Measurements from ENCODE around the gene ZRANB1.

ZRANB1 gene

GRCh38 chr10:125005312-125006187, 63.6 kb downstream of the ZRANB1 start:
- no peak for DNase-seq (ENCODE audit: low read depth)

DNA sequence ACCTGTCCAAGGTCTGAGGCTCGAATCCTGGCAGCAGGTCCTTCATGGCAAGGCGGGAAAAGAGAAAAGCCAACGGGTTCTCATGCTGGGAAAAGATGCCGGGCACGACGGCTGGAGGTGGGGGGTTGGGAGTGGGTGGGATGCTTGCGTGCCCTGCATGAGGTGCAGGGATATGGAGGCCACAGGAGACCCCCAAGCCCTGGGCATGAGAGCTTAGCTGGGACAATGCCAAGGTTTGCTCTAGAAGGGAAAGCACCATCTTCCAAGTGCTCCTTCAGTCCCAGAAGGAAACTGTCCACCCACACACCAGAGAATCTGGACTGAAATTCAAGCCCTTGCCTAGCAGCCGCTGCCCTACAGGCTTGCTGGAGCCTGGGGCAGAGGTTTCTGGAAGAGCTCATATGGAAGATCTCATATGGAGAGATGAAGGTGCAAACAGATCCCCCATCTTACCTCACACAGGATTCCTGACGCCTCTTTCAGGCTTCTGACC, 64.3 kb downstream of the ZRANB1 start:
- no peak for DNase-seq (ENCODE audit: low read depth)

DNA sequence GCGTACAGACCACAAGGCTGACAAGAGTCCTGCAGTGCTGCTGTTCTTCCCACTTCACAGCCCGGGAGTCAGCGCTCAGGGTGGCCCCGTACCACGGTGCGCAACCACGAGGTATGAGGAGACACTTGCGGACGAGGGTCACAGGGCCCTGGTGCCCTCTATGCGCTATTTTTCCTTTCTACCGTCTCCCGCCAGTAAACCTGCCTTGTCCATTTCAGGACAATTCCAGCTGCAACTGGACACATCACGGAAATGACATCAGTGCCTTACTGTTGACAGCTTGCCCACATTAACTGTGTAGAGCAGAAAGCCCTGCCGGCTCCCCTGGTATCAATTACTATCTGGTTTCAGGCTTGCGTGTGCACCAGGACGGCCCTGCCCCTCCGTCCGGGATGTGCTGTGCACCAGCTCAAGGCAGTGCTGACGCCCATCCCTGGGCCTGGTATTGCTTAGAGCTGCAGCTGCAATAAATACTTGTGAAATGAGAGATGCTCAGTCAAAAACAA, 65.1 kb downstream of the ZRANB1 start:
- peak; percentile 76 for DNase-seq (ENCODE audit: low read depth)

- no peak for DNase-seq (ENCODE audit: low read depth)
Observed at GRCh38 chr10:125007436-125007835, 65.5 kb downstream of the ZRANB1 start.

- DNase-seq (ENCODE audit: low read depth): no peak
Observed at GRCh38 chr10:125008689-125009638, 67.0 kb downstream of the ZRANB1 start.

GRCh38 chr10:125009661-125010161, 67.8 kb downstream of the ZRANB1 start:
- DNase-seq (ENCODE audit: low read depth): no peak

DNA sequence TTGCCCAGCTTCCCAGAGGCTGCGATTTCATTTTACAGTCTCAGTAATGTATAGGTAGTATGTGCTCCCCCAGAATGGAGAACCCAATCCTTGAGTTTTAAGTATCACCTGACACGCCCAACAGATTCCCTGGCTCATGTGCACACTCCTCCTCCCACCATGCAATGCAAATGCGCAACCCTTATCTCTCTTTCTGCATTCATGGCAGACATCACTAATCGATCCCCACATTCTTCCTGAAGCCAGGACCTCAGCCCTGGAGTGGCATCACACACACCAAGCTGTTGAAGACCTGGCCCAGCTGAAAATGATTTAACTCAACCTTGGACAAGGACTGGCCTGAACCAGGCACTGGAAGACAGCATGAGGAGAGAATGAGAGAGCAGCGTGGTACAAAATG, 68.4 kb downstream of the ZRANB1 start:
- DNase-seq (ENCODE audit: low read depth): no peak

DNA sequence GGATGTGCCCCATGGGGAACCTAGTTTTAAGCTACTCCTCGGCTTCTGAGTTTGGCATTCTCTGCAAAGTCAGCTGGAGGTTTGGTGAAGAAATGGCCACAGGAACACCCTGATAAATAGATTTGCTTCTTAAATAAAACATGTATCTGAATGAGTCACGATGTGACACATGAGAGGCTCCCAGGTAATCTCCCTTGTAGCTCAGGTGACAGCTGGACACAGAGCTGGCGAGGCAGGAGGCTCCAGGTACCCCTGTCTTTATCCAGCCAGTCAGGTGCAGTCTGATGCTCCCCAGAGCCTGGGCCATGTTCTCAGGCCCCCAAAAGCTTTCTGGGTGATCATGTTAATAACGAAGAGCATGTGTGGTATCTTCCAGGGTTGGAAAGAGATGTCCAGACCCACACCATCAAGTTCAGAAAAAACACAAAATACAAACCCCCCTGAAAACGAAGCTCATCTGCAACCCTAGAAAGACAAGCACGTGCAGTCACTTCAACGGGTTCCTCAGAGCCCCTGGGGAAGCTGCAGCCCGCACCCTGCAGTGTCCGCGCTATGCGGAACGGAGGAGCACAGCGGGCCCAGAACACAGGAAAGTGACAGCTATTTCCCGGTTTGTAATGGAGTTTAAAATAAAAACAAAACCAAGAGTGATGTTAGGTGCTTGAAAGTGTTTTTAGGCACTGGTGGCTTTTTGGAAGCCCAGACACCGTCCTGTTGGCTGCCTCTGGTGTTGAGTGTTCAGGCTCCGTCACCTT, 69.4 kb downstream of the ZRANB1 start:
- no peak for DNase-seq (ENCODE audit: low read depth)

- no peak for DNase-seq (ENCODE audit: low read depth)
Observed at GRCh38 chr10:125011926-125012705, 70.2 kb downstream of the ZRANB1 start.

GRCh38 chr10:125012851-125013528, 71.1 kb downstream of the ZRANB1 start:
- DNase-seq (ENCODE audit: low read depth): no peak

GRCh38 chr10:125013529-125013872, 71.6 kb downstream of the ZRANB1 start:
- no peak for DNase-seq (ENCODE audit: low read depth)

DNA sequence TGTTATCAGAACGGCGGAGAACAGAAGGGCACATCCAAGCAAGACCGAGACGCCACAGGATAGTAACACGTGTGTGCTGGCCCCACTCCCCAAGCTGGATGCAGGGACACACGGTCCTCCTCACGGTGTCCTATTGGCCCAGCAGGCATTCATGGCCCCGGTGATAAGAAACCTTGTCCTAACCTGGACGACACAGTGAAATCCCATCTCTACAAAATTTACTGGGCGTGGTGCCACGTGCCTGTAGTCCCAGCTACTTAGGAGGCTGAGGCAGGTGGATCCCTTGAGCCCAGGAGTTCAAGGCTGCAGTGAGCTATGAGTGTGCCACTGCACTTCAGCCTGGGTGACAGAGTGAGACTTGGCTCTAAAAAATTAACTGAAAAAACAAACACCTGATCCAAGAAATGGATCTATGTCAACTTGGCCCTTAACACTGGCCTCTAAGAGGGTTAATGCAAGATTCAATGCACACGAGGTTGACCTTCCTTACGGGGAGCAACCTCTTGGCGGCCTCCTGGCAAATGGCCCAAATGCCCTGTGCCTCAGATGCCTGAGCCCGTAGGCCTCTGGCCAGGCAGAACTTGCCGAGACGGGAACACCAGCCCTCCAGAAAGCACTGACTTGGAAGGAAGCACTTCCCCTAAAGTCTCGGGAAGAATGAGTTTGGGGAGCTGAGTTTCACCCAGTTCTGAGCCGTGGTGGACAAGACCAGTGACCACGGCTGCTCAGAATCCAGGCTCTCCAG, 72.3 kb downstream of the ZRANB1 start:
- DNase-seq (ENCODE audit: low read depth): no peak

DNA sequence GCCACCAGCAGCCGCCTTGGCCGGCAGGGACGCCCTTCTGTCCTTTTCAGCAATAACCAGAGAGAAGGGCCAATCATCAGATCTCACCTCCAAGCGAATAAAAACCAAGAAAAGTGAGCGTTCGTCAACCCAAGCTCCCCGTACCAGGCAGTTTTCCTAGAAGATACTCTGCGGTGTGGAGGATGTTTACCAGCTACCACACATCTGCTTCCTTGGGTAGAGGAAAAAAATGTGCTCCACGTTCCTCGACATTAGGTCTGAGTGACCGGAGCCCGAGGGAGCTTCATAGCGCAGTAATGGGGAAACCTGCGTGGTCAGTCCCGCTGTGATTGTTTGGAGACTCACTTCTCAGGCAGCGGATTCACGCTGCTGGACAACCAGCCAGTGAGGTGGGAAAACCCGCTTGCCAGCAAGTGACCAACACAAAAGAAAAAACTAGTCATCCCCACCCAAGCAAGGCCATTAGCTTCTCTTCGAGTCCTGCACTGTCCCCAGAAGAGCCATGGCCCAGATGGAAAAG, 73.0 kb downstream of the ZRANB1 start:
- no peak for DNase-seq (ENCODE audit: low read depth)

DNA sequence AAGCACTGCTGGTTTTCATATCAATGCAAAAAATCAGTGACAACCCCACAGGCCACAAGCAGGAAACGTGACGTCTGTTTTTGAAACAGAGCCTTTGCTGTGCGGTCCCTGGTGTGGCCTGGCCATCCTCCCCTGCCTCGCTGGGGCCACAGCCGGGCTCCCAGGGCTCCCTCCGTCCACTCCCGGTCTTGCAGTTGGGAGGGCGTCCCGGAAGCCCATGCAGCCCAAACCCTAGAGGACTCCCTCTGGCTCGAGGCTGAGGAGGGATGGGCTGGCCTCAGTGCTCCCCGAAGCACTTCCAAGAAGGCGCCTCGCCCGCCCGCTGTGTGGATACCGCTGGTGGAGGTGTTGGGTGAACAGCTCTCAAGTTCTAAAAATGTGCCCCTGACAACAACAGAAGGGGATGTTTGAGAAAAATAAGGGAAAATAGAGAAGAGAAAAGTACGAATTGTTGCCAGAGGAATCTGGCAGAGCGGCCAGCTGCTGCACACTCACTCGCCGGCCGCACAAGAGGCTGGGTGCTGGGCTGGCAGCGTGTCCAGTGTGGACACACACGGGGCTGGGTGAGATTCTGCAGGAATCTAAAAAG, 73.5 kb downstream of the ZRANB1 start:
- DNase-seq (ENCODE audit: low read depth): no peak

DNA sequence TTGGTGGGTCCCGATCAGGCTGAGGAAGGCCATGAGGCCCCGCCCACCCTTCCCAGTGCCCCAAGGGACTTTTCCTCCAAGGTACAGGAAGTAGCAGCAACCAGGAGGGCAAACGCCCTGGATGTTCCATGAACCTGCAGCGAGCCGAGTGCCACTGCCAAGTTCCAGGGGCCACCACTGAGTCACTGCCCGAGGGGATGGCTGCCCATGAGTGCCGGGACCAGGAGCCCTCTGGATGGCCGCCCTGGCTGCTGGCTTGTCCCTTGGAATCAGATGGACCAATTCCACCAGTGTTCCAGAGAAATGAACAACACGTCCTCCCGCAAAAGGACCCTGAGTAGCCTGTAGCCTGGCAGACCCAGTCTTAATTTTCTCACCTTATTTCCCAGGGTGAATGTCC, 74.2 kb downstream of the ZRANB1 start:
- DNase-seq (ENCODE audit: low read depth): no peak

DNA sequence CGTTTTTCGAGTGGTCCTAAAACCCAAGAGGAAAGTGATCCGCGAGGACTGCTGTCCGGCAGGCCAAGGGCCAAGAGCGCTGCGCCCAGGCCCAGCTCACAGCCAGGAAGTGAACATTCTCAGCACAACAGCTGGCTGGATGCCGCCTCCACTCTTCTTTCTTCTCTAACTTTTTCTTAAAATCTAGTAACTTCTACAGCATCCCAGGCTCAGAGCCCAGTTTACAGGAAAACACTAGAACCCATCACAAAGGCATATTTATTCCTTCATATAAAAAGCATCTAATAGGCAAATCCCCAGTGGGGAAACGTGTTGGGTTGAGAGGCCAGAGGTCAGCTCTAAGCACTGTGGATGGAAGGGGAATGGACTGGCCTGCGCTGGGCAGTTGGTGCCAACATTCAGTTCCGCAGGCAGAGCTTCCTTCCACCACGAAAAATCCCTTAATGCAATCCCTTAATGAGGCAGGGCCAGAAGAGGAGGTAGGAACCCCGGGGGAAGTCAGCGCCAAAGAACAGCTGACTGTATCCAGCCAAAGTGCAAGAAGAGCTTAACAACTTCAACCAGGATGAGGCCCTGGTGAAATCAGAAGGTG, 74.8 kb downstream of the ZRANB1 start:
- no peak for DNase-seq (ENCODE audit: low read depth)

GRCh38 chr10:125017547-125018298, 75.8 kb downstream of the ZRANB1 start:
- DNase-seq (ENCODE audit: low read depth): no peak
